Myometrial cell (primary cell): ENCODE results near the gene USP43. TPM values are rescaled to one million over a fixed set of nuclear protein-coding genes. Genes with fewer than 3 reads are reported as not detected.

Experiments used
- total RNA-seq: library from RNA; depleted of rRNA; stranded (reverse); fragments of >200 nt; gene quantifications from 2 replicates; pipeline ENCODE4 v1.2.3, GENCODE V29; 2015

USP43 gene, protein sequence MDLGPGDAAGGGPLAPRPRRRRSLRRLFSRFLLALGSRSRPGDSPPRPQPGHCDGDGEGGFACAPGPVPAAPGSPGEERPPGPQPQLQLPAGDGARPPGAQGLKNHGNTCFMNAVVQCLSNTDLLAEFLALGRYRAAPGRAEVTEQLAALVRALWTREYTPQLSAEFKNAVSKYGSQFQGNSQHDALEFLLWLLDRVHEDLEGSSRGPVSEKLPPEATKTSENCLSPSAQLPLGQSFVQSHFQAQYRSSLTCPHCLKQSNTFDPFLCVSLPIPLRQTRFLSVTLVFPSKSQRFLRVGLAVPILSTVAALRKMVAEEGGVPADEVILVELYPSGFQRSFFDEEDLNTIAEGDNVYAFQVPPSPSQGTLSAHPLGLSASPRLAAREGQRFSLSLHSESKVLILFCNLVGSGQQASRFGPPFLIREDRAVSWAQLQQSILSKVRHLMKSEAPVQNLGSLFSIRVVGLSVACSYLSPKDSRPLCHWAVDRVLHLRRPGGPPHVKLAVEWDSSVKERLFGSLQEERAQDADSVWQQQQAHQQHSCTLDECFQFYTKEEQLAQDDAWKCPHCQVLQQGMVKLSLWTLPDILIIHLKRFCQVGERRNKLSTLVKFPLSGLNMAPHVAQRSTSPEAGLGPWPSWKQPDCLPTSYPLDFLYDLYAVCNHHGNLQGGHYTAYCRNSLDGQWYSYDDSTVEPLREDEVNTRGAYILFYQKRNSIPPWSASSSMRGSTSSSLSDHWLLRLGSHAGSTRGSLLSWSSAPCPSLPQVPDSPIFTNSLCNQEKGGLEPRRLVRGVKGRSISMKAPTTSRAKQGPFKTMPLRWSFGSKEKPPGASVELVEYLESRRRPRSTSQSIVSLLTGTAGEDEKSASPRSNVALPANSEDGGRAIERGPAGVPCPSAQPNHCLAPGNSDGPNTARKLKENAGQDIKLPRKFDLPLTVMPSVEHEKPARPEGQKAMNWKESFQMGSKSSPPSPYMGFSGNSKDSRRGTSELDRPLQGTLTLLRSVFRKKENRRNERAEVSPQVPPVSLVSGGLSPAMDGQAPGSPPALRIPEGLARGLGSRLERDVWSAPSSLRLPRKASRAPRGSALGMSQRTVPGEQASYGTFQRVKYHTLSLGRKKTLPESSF
- total RNA-seq: 0.71 and 1.4 TPM in 2 replicates

DNA sequence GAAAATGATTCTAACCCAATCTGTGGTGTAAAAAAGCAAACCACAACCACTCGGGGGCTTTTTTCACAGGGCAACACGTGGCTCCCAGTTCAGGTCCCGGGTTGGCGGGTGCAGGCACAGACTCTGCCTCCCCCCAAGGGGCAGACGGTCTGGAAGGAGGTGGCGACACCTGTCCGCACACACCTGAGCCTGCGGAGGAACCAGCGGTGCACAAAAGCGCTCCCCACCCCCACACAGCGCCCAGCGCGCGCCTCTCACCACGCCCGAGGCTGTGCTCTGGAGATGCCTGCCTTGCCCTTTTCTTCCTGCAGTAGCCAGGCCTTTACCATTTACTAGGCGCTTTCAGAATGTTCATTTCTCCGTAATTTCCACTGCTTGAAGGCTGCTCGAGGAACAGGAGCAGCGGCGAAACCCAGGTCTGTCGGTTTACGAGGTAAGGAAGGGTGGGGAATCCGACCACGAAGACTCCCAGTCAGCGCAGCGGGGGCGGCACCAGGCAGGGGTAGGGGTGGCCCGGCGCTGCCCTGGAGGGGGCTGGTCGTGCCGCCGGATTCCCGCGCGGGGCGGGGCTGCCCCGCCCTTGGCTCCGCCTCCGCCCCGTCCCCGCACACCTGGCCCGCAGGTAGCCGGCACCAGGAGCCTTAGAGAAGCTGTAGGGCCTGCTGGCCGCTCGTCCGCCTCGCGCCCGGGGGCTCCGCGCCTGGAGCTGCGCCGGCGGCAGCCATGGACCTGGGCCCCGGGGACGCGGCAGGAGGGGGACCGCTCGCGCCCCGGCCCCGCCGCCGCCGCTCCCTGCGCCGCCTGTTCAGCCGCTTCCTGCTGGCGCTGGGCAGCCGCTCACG is at the start of gene USP43:
Gene USP43, plus strand, starts transcription at position 608 of the 842 bp plus-strand sequence. Its CDS starts 116 bp downstream, at position 724.

Other genes starting within 250 kb of the USP43 start
- 60.3 and 88.2 TPM in 2 replicates for gene STX8, start 69.7 kb upstream of the USP43 start, total RNA-seq
- not detected in 2 replicates for gene CFAP52, start 68.9 kb upstream of the USP43 start, total RNA-seq
- gene DHRS7C, start 146.1 kb downstream of the USP43 start, total RNA-seq: not detected in 2 replicates
- not detected in 2 replicates for gene GSG1L2, start 176.6 kb downstream of the USP43 start, total RNA-seq
- gene GLP2R, start 180.4 kb downstream of the USP43 start, total RNA-seq: not detected in 2 replicates